NCI-H226 (cell line): ENCODE measurements around the gene DIP2B.

Source experiments
- DNase-seq: peaks from one replicate; pipeline ENCODE4 v3.0.0-alpha.2; 2015

DIP2B gene

DNA sequence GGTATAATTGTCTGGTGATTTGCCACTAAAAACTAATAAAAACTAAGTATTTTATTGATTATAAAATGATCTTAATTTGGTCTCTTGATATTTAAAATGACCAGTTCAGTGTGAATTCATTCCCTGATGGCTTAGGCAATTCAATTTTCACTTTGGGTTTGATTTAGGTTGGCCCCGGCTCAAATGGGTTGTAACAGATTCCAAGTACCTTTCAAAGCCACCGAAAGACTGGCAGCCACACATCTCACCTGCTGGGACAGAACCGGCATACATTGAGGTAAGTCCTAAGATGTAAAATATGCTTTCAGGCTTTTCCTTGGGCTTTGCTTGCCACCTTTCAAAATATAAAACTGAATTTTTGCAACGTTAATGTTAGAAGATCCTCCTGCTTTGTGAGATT lies 181.6 kb downstream of the DIP2B start:
- DNase-seq = no peak

DNA sequence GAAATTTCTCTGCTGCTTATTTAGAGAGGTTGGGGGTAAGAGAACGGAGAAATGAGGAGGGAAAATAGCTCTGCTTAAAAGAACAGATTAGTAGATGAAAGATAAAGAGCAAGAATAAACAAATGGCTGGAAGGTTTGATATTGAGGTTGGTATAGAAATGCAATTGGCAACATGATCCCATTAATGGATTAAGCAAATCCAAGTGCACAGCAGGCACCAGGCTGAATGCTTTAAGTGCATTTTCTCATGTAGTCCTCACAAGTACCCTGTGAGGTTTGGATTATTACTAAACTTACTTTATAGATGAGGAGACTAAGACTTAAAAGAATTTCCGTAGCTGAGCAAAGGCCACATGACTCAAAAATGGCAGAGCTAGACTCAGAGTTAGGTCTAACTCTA lies 182.2 kb downstream of the DIP2B start:
- DNase-seq = no peak

DNA sequence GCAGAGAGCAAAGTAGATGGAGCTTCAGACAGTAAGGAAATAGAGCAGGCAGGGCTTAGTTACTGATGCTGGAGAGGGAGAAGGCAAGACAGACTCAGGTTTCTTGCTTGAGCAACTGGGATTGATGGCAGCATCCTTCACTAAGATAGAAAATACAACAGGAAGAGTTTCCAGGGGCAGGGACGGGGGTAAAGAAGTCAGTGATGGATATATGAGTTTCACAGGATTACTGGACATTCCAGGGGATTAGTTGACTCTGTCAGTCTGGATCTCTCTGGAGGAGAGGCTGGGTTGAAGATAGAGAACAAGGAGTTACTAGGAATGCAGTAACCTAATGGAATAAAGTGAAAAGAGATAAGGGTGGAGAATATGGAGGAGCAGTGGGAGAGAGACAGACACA lies 184.7 kb downstream of the DIP2B start:
- no peak for DNase-seq

DNA sequence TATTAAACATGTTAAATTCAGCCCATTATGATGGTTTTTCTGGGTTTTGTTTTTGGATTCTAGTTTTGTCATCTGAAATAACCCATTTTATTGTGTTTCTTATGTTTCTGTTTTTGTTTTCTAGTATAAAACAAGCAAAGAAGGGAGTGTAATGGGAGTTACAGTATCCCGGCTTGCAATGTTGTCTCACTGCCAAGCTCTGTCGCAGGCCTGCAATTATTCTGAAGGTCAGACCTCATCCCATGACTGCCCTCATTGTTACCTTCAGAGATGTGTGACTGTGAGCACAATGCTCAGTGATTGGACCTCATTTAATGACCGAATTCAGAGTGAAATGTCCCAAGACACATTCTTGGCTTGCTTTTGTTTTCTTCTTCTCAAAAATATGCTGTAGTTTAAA lies 186.1 kb downstream of the DIP2B start:
- no peak for DNase-seq

DNA sequence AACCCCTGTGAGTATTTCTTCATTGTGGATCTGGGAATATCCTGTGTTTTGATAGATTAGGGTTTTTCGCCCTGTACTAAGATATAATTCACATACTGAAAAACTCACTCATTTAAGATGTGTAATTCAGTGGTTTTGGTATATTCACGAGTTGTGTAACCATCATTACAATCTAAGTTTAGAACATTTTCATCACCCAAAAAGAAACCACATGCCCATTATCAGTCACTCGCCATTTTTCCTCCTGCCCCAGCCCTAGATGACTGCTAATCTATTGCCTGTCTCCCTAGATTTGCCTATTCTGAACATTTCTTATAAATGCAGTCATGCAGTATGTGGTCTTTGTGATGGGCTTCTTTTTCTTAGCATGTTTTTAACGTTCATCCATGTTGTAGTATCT lies 191.2 kb downstream of the DIP2B start:
- no peak for DNase-seq

DNA sequence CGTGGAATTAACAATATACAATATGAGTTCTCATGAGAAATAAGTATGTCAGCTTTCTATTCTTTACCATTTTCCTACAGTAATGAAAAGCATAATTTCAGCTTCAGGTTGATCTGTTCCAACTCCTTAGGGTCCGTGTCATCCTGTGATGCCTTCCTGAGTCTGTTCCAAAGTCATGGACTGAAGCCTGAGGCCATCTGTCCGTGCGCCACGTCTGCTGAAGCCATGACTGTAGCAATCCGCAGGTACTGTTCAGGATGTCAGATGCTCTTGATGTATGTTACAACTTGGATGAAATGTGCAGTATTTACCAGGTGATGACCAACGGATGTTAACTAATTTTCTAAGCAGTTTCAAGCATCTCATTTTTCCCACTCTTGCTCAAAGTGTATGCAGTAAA lies 192.1 kb downstream of the DIP2B start:
- DNase-seq = no peak

DNA sequence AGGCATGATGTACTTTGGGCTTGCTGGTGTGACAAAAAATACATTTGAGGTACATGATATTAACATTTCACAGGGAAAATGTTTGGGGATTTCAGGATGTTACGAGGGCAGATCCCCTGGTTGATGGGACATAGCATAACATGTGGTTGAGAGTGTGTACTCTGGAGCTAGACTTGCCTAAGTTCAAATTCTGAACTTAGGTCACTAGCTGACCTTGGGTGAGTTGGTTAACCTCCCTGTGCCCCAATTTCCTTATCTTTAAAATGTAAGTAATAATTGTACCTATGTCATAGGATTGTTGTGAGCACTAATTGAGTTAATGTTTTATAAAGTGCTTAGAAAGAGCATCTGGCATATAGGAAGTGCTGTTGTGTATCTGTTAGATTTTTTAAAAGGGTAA lies 194.4 kb downstream of the DIP2B start:
- DNase-seq = no peak

DNA sequence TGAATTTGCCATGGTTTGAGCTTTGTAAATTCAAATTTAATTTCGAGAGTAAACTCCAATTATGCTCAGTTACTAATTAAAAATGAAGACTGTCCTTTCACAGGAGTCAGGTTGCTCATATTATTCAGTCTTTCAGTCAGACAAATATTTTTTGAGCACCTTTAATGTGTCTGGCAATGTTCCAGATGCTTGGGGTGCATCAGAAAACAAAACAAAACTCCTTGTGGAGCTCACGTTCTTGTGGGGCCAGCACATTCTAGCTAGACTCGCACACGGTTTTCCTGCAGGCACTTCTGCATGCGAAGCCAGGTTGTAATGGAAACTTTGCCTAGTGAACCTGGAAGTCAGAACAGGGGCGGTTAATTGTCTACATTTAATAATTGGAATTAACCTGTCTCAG lies 195.2 kb downstream of the DIP2B start:
- DNase-seq = no peak

DNA sequence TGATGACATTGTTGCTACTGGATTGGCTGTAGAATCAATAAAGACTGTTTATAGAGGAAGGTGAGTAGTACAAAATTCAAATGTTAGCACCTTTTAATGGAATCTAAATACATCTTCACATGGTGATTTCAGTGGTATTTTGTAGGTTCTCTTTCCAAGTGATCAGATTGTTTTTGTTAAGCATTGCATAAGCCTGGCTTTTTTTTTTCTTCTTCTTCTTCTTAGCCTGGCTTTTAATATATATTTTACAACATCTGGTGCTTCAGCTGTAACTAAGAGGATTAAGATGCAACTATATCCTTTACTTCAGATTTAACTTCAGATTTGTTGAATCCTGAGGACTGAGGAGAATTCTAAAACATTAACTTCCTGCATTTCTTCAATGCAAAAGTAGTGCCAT lies 201.8 kb downstream of the DIP2B start:
- DNase-seq = no peak

DNA sequence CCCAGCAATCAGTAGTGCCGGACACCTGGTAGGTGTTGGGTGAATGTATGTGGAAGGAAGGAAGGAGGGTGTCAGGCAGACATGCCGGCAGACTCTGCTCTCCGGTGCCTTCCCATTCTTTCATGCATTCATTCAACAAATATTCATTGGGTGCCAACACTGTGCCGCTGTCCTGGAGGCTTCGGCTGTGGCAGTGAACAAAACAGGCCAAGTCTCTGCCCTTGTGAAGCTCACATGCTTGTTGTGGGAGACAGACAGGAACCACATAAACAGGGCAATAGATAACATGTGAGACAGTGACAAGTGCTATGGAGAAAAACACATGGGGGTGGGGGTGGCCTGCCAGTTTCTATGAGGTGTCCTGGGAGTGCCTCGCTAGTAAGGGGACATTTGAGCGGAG lies 202.6 kb downstream of the DIP2B start:
- DNase-seq = no peak

DNA sequence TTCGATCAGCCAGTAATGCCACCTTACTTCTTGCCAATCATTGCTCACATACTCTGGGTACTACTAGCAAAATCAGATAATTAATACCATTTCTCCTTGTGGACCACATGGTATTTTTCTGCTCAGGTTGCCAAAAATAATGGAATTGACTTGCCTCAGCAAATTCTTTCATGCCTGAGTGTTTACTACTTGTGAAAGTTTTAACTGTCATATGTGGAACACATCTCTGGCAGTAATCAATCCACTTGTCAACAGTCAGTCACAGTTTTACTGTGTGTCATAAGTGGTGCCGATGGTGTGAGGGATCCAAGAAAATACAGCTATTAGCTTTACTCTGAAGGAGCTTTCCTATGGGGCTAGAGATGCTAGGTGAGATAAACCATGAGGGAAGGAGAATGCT lies 203.8 kb downstream of the DIP2B start:
- no peak for DNase-seq

DNA sequence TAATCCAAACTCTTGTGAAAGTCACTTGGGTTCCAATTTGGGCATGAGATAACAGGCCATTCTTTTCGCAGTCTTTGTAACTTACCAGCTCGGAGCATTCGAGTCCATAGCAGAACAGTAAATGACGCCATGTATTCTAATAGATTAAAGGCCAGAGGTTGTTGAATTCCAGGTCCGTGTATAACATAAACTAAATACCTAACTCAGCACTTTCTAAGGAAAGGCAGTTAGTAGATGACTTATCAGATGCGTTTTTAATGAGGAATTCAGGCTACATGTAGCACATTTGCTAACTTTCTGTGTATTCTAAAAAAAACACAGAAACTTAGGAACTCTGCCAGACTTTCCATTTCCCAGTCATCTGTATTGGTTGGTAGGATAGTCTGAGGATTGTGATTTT lies 206.3 kb downstream of the DIP2B start:
- no peak for DNase-seq

DNA sequence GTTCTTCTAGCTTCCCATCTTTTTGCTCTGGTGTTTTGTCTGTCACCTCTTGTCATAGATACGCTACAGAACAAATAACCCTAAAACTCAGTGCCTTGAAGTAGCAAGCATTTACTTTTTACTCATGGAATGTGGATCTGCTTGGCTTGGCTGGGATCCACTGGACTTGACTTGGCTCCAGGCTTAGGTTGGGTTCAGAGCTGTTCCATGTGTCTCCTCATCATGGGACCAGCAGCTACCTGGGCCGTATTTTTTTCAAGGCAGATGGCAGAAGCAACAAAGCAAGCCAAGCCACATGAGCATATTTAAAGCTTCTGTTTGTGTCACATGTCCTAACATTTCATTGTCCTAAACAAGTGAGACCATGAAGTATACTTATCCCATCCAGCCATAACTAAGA lies 210.4 kb downstream of the DIP2B start:
- DNase-seq = no peak

DNA sequence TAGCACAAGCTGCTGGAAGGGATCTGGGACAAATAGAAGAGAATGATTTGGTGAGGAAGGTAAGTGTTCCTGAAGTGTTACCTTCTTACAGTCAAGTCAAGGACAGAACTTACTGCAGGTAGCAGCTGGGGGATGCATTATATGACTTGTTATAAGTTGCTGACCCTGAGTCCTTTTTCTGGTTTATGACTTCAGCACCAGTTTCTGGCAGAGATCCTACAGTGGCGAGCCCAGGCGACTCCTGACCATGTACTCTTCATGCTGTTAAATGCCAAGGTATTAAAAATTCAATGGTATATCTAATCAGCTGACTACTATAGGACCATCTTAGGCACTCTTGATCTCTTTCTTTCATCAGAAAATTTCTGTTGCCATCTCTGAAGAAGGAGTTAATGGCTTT lies 214.0 kb downstream of the DIP2B start:
- no peak for DNase-seq

DNA sequence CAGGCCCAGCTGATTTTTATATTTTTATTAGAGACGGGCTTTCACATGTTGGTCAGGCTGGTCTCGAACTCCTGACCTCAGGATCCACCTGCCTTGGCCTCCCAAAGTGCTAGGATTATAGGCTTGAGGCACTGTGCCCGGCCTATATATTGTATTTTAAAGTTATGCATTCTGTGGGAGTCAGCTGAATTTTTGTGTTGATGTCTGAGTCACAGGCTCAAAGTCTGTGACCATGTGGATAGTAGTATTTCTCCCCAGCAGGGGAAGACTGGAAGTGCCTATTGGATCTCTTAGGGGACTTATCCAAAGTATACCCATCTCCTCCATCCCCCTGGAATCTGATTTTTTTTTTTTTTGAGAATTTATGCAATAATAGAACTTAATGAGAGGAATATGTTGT lies 215.3 kb downstream of the DIP2B start:
- no peak for DNase-seq

DNA sequence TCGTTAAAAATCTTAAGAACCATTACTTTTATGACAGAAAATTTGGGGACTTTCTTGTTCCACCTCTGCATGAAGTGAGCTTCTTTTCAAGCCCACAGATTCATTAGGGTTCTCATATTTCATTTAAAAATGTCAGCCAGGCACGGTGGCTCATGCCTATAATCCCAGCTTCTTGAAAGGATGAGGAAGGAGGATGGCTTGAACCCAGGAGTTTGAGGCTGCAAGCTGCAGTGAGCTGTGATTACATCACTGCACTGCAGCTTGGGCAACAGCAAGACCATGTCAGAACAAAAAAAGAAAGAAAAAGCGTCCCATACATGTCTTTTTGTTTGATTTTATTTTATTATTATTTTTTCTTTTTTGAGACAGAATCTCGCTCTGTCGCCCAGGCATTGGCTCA lies 215.7 kb downstream of the DIP2B start:
- DNase-seq = no peak

DNA sequence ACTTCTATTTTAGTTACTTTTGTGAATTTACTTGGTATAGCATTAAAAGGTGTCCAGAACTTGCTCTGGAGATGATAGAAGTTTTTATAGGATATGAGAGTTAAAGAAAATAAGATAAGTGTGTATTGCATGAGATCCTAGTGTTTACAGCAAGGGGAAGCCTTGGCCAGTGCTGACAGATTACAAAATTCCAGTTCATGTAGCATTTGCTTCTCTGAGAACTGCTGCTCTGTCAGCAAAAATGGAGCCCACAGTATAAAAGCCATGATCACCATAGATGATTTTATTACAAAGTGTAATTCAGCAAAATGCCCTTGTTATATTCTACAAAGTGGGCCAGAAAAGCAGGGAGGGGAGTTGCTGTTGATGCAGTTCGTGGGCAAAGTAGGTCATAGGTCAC lies 219.1 kb downstream of the DIP2B start:
- DNase-seq = no peak

DNA sequence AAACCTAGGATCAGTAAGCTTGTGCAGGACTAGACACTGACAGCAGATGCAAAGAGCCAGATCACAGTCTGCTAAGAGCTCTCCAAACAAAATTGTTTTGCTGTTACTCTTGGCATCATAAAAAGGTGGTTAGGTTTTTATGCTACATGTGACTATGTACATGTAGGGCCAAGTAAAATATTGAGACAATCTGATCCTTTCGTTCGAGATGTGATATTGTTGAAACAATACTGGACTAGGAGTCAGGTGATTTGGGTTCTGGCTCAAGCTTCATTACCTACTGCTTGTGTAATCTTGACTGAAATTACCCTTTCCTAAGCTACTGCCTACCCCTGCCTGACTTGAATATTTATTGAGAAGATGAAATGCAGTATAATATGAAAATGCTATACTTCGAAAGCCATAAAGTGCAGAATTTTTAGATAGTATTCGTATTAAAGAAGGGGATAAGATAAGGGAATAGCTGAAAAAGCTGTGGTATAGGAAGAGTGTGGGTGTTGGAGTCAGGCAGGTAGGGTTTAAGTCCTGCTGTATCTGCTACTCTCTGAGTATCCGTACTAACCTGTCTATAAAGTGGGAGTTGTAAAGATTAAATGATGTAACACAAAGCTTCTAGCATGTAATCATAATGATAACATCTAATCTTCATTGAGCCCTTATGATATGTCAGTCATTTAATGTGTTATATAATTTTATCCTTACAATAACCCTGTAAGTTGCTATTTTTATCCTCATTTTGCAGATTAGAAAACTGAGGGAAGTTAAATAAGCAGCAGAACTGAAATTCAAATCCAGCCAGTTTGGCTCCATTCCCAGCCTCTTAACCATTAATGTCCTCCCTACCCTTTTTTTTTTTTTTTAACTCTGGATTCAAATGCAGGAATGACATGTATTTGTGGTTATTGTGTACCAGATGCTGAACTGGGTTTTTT lies 220.5 kb downstream of the DIP2B start:
- DNase-seq = no peak

DNA sequence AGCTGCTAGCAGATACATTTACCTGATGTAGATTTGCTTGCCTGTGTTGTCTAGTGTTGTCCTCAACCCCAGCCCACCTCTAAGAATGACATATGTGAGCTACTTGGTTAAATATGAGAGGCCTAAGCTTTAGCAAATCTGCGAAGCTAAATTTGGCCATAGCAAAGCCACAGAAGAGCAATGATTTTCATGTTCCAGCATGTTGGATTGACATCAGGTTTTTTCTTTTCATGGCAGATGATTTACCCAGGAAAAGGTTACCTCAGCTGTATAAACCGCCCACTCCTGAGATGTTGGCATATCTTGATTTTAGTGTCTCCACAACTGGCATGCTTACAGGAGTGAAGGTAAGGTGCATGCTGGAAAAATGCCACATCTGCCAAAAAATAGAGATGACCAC lies 222.7 kb downstream of the DIP2B start:
- no peak for DNase-seq

DNA sequence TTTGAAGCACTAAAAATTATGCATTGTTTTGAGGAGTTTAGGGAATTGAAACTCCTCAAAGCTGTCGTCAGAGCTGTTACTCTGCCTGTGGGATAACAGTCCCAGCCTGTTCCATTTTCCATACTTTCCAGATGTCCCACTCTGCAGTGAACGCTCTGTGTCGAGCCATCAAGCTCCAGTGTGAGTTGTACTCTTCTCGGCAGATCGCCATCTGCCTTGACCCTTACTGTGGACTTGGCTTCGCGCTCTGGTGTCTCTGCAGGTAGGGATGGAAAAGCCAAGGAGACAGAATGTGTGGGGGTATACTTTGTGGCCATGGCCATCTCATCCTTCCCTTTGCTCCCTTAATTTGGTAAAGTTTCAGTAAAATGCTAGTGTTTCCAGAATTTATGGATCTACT lies 223.6 kb downstream of the DIP2B start:
- DNase-seq = no peak

DNA sequence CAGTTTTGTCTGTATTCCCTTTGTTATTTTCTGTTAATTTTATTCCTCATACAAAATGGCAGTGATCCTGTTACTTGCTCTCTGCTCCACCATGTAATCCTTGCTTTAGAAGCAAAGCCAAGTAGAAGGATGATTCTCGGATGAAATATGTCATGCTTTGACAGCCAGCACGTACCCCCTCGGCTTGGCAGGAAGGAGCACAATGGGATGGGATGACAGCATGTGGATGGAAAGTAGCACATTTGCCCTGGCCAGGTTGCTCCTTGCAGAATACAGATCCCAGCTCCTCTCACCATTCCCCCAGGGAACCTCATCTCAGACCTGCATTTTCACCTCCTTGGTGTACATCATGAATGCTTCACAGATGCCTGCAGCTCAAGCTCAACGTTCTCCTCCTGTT lies 224.1 kb downstream of the DIP2B start:
- DNase-seq = no peak

DNA sequence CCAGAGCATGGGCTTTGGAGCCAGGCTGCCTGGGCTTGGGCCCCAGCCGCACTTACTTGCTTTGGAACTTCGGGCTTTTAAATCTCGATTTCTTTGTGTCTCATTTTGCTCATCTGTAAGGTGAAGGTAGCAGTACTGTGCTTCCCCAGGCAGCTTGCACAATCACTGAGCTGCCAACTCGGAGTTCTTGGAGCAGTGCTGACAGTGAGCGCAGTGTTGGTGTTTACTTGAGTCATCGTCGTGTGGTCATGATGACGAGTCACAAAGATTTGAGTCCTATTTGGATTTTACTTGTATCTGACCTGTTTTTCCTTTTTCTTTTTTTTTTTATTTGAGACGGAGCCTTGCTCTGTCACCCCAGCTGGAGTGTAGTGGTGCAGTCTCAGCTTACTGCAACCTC lies 227.8 kb downstream of the DIP2B start:
- peak; percentile 20 for DNase-seq

DNA sequence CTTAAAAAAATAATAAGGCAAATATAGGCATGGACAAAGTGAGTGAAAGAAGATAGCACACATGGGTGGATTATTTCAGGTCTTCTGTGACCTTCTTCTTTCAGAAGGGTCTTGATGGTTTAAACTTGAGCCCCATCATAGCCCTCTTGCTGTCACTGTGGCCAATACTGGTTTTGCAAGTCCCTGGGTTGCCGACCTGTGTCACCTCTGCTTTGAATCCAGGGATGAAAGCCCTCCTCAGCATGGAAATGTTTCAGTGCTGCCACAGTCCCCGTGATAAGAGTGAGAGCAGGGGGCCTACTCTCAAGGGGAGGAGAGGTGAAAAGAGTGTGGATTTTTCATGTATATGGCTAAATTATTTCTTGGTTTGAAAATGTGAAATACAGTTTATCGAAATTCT lies 228.9 kb downstream of the DIP2B start:
- DNase-seq = no peak

DNA sequence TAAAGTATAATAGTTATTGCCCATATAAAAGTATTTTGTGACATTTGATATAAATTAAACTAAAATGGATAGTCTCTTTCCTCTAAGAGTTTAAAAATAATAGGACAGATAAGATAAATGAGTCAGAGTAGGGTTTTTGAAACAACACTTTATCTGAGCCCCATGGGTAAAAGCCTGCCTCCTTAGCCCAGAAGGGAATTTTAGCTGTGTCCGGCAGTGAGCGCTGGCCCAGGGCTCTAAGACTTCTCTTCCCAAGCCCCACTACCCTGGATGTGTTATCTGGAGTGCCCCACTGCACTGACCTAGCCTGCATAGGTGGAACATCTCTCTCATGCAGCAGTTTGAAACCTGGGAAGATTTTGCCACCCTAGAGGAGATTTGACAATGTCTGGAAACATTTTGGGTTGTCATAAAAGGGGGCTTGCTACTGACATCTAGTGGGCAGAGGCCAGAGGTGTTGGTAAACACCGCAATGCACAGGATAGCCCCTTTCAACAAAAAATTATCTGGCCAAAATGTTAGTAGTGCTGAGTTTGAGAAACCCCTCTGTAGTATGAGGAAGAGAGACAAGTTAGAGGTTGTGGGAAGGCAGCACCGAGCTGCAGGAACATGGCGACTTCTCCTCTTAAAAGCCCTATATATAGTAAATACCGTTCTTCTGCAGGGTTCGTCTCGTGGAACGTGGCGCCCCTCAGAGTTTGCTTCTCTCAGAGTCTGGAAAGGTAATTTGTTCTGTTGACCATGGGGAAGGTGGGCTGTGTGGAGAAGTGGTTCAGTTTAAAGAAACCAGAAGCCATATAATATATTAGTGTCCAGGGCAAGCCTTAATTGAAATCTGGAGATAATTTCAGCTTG lies 229.9 kb downstream of the DIP2B start:
- DNase-seq = no peak
